Pancreas (tissue), 10 donors: ENCODE measurements around the gene VWA5A. TPM values are rescaled to one million over a fixed set of nuclear protein-coding genes. Genes with fewer than 3 reads are reported as not detected.

Experiments
- ATAC-seq, 4 donors: fragments of 200-7000 bp; cut with Tn5 transposase; one replicate each; pipeline versions ENCODE4 v1.8.0 to v1.9.1; 2020; ENCODE audit warnings: mild to moderate bottlenecking in 4 of 4, moderate library complexity in 4 of 4
- DNase-seq, 6 donors: peaks; one replicate each; pipeline ENCODE4 v3.0.0-alpha.2; 2020
- FAIRE-seq: peaks from 2 replicates; lab custom pipeline; 2012; peaks lifted over from hg19 to GRCh38; lab: Jason Lieb, UNC
- H3K27ac ChIP-seq, 4 donors: fragments of 200-600 bp; sonication (generic); 1 replicate in 3 of 4; 2 replicates in 1 of 4; pipeline versions ENCODE4 v1.5.0 to v1.8.0; 2020
- H3K27me3 ChIP-seq, 4 donors: fragments of 200-600 bp; one replicate each; pipeline ENCODE4 v1.8.0; 2021
- H3K36me3 ChIP-seq, 3 donors: fragments of 200-600 bp; sonication (generic) in 1 of 3; one replicate each; pipeline versions ENCODE4 v1.5.0 to v1.8.0; 2020 to 2021
- H3K4me1 ChIP-seq, 3 donors: fragments of 200-600 bp; one replicate each; pipeline ENCODE4 v1.8.0; 2021
- H3K4me3 ChIP-seq, 4 donors: fragments of 200-600 bp; sonication (generic) in 2 of 4; one replicate each; pipeline versions ENCODE4 v1.5.0 to v1.8.0; 2020 to 2021
- H3K9me3 ChIP-seq, 4 donors: fragments of 200-600 bp; one replicate each; pipeline ENCODE4 v1.8.0; 2021
- CTCF ChIP-seq, 4 donors: fragments of 200-600 bp; sonication (generic) in 3 of 4; IDR thresholded peaks; one replicate each; pipeline versions ENCODE4 v1.5.0 to v1.8.0; 2021; ENCODE audit warnings: antibody characterized with exemption in 4 of 4
- WGBS, 2 donors: extraction: QIAGEN DNeasy Blood & Tissue Kit; methylation state at CpG; one replicate each; pipeline ENCODE4 v1.1.7; 2013; 5-methylcytosine and 5-hydroxymethylcytosine counted together
- intact Hi-C, 3 donors: fragments of 100-400 bp; cut with DNase I; formaldehyde crosslinking; loops; one replicate each; pipeline versions ENCODE4 v1.11.1 to v1.14.2; 2022
- polyA plus RNA-seq, 2 donors: library from polyadenylated mRNA; stranded (reverse); fragments of 200-250 nt; gene quantifications; one replicate each; pipeline ENCODE4 v1.2.3, GENCODE V29; 2013
- total RNA-seq, 6 donors: library from RNA; stranded (reverse); fragmentation: NEBNext Ultra II Directional in 4 of 6; extraction: Animal tissue kit (Norgen Biotek cat#: 25700) in 4 of 6; gene quantifications; one replicate each; pipeline versions ENCODE4 v1.2.1 to v1.2.4, GENCODE V29; 2021 to 2023
- donor health status: healthy with polysubstance abuse.
- donor health status: DM: no; HTN: no; CAD: no; lungs with moderate emphysema.
- donor health status: DM: no; HTN: no; CAD: no.
- donor health status: control.
- donor health status: control.
- donor health status: Bipolar disorder and iron deficiency.
- donor health status: DM: yes; HTN: yes; CAD: no.
- donor health status: DM: no; HTN: no; CAD: no.
- donor health status: DM: no; HTN: no; CAD: no.
- donor health status: DM: yes; HTN: yes; CAD: no.

VWA5A gene
- total and polyA plus RNA-seq, 8 donors, result 9.6 to 28.7 (median 15.6) TPM

GRCh38 chr11:124098141-124098540, 17.1 kb upstream of the VWA5A start:
- FAIRE-seq, result no peak
- Histone ChIP-seq H3K27me3 (no peaks in the 10 kb centered on the region), H3K27ac (no peak overlapping the region), H3K36me3 (no peaks in the 10 kb centered on the region), H3K4me1 (no peaks in the 10 kb centered on the region), H3K4me3 (no peak overlapping the region), H3K9me3 (no peaks in the 10 kb centered on the region)
- 90 to 92% methylated on average over 2 of the region's 2 CpGs for WGBS, 2 donors
- DNase-seq, result no peak
- ATAC-seq, result no peak
- intact Hi-C loops, result no loop called here
- TF ChIP-seq CTCF (IDR thresholded peaks at IDR 0.05), result no peak

- no peak for ATAC-seq
- H3K9me3 ChIP-seq, result no peaks in the 10 kb centered on the region
- TF ChIP-seq CTCF (IDR thresholded peaks at IDR 0.05), result no peak
- no peak overlapping the region for H3K4me3 ChIP-seq
- no peak for FAIRE-seq
- H3K27ac ChIP-seq, result no peak overlapping the region
- intact Hi-C loops, result no loop called here
- no peaks in the 10 kb centered on the region for H3K4me1 ChIP-seq
- H3K36me3 ChIP-seq, result no peaks in the 10 kb centered on the region
- H3K27me3 ChIP-seq, result no peaks in the 10 kb centered on the region
- DNase-seq, result no peak
- 75 to 93% methylated on average over 1 of the region's 1 CpG for WGBS, 2 donors
These were observed 13.5 kb upstream of the VWA5A start for GRCh38 chr11:124101737-124102136.

GRCh38 chr11:124108156-124108555, 7.1 kb upstream of the VWA5A start:
- ATAC-seq, result peak in 3 of 4 donors; percentile 60 to 70 (median 61)

GRCh38 chr11:124109377-124109776, 5.9 kb upstream of the VWA5A start:
- H3K9me3 ChIP-seq, result no peaks in the 10 kb centered on the region
- DNase-seq (no peak), FAIRE-seq (no peak), ATAC-seq (no peak)
- TF ChIP-seq CTCF (IDR thresholded peaks at IDR 0.05), result no peak
- no peaks in the 10 kb centered on the region for H3K36me3 ChIP-seq
- no peaks in the 10 kb centered on the region for H3K4me1 ChIP-seq
- H3K27me3 ChIP-seq, result no peaks in the 10 kb centered on the region
- intact Hi-C loops, result no loop called here
- 86 to 96% methylated on average over 1 of the region's 1 CpG for WGBS, 2 donors
- H3K4me3 ChIP-seq, result no peak overlapping the region
- no peak overlapping the region for H3K27ac ChIP-seq

More at GRCh38 chr11:124108156-124108555, 7.1 kb upstream of the VWA5A start:
- intact Hi-C loops, result no loop called here
- Histone ChIP-seq H3K4me1 (no peaks in the 10 kb centered on the region), H3K27ac (no peak overlapping the region), H3K27me3 (no peaks in the 10 kb centered on the region), H3K9me3 (no peaks in the 10 kb centered on the region), H3K4me3 (no peak overlapping the region), H3K36me3 (no peaks in the 10 kb centered on the region)
- FAIRE-seq, result no peak
- TF ChIP-seq CTCF (IDR thresholded peaks at IDR 0.05), result no peak
- 14 to 22% methylated on average over 1 of the region's 1 CpG for WGBS, 2 donors
- peak in 1 of 6 donors; percentile 16 for DNase-seq

- no peak for ATAC-seq
- no peak for TF ChIP-seq CTCF (IDR thresholded peaks at IDR 0.05)
These were observed 5.0 kb upstream of the VWA5A start for GRCh38 chr11:124110201-124110600.

More at GRCh38 chr11:124110201-124110600, 5.0 kb upstream of the VWA5A start:
- intact Hi-C loops, result no loop called here
- Histone ChIP-seq H3K36me3 (no peaks in the 10 kb centered on the region), H3K27ac (no peak overlapping the region), H3K4me3 (no peak overlapping the region), H3K4me1 (peaks cover 0 to 5% (median 5%) of the 10 kb centered on the region in 3 donors), H3K27me3 (no peaks in the 10 kb centered on the region), H3K9me3 (no peaks in the 10 kb centered on the region)
- no peak for DNase-seq
- no peak for FAIRE-seq
